ENCODE results near the gene BRF1.

DNA sequence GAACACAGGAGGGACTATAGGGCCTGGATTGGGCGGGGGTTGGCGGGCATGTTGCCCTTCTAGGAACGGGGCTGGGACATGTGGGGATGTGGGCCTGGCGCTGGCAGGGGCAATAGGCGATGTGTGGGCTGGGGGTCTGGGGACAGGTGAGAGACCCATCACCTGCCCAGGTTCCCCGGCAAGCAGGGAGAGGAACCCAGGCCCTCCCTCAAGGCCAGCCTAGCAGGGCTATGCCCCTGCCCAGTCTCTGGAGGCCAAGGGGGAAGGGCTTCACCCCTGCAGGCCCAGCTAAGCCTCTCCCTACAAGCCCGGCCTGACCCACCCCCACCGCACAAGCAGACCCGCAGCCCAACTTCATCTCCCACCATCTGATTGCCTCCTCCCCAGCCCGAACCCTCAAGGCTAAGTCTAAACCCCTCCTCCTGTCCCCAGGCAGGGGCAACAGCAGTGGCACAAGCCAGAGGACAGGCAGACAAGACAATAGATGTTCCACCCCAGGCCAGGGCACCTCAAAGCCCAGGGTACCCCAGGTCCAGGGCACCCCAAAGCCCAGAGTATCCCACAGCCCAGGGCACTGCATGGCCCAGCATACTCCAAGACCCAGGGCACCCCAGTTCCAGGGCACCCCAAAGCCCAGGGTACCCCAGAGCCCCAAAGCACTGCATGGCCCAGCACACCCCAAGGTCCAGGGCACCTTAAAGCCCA lies 138.7 kb downstream of the BRF1 start:
- TF ChIP-seq, protein P1, sequence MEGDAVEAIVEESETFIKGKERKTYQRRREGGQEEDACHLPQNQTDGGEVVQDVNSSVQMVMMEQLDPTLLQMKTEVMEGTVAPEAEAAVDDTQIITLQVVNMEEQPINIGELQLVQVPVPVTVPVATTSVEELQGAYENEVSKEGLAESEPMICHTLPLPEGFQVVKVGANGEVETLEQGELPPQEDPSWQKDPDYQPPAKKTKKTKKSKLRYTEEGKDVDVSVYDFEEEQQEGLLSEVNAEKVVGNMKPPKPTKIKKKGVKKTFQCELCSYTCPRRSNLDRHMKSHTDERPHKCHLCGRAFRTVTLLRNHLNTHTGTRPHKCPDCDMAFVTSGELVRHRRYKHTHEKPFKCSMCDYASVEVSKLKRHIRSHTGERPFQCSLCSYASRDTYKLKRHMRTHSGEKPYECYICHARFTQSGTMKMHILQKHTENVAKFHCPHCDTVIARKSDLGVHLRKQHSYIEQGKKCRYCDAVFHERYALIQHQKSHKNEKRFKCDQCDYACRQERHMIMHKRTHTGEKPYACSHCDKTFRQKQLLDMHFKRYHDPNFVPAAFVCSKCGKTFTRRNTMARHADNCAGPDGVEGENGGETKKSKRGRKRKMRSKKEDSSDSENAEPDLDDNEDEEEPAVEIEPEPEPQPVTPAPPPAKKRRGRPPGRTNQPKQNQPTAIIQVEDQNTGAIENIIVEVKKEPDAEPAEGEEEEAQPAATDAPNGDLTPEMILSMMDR (IDR thresholded peaks at IDR 0.05): no peak
- no peak for TF ChIP-seq POLR2A (IDR thresholded peaks at IDR 0.05)

Measured in testis (tissue), 2 donors.